OCI-LY3 (cell line): ENCODE measurements around the gene PRPF39.

Experiments
- CTCF ChIP-seq: fragments of 200-600, 300-600 bp; sonication (generic); IDR thresholded peaks from 2 replicates; pipeline ENCODE4 v1.5.1; 2014; ENCODE audit warnings: antibody characterized with exemption, low read length, low read depth
- EZH2phosphoT487 ChIP-seq: fragments of 200-600 bp; shearing (Covaris generic); IDR thresholded peaks from 2 replicates; pipeline ENCODE4 v1.6.1; 2018; ENCODE audit warnings: antibody characterized with exemption, mixed run types, low read depth

GRCh38 chr14:45051180-45051579 is 32.7 kb upstream of the PRPF39 start:
- TF ChIP-seq CTCF (no peak), EZH2phosphoT487 (no peak)
